GM13976 (cell line): ENCODE results near the gene U2AF2.

ENCODE experiments used
- DNase-seq: peaks from one replicate; pipeline ENCODE4 v3.0.0; 2012; ENCODE audit warnings: low spot score
- CTCF ChIP-seq: IDR thresholded peaks from 2 replicates; pipeline ENCODE4 v1.5.1; 2012; ENCODE audit warnings: borderline replicate concordance, mild to moderate bottlenecking; ENCODE audit not compliant: insufficient read depth; ENCODE audit errors: extremely low read depth, missing control alignments, control extremely low read depth
- in situ Hi-C: fragments of 300-500 bp; cut with MboI; formaldehyde crosslinking; loops from one replicate; pipeline ENCODE4 v1.12.0; 2022; ENCODE audit warnings: low sequenced_read_pairs, mixed read lengths, inconsistent platforms; ENCODE audit not compliant: unreplicated experiment

The U2AF2 gene

GRCh38 chr19:55616395-55616875 lies 38.4 kb upstream of the U2AF2 start:
- no peak for TF ChIP-seq CTCF
- in situ Hi-C loops: no loop called here
- no peak for DNase-seq

GRCh38 chr19:55617426-55617825 lies 37.4 kb upstream of the U2AF2 start:
- DNase-seq: no peak
- TF ChIP-seq CTCF: no peak
- in situ Hi-C loops: no loop called here

GRCh38 chr19:55618426-55618825 lies 36.4 kb upstream of the U2AF2 start:
- DNase-seq: no peak
- no peak for TF ChIP-seq CTCF
- in situ Hi-C loops: no loop called here

- no peak for TF ChIP-seq CTCF
- in situ Hi-C loops: no loop called here
- no peak for DNase-seq
Measured at GRCh38 chr19:55619286-55619685, 35.5 kb upstream of the U2AF2 start.

GRCh38 chr19:55620410-55621204 lies 34.2 kb upstream of the U2AF2 start:
- in situ Hi-C loops: no loop called here
- DNase-seq: no peak
- no peak for TF ChIP-seq CTCF

- in situ Hi-C loops: no loop called here
- DNase-seq: no peak
- TF ChIP-seq CTCF: no peak
Measured at GRCh38 chr19:55621205-55621672, 33.6 kb upstream of the U2AF2 start.
